Body of pancreas (tissue), 4 donors: Measurements from ENCODE around the gene XPO1.

ENCODE experiments used
- CTCF ChIP-seq, 7 experiments: fragments of 450-650 bp in 4 of 7; fragments of 200-600 bp in 3 of 7; sonication (generic) in 3 of 7; IDR thresholded peaks; one replicate each; pipeline ENCODE4 v1.5.1; 2016 to 2019; ENCODE audit warnings: antibody characterized with exemption in 7 of 7
- POLR2A ChIP-seq, 3 donors: fragments of 450-650 bp; IDR thresholded peaks; one replicate each; pipeline ENCODE4 v1.6.1; 2016; ENCODE audit warnings: antibody characterized with exemption in 3 of 3, mild to moderate bottlenecking in 2 of 3

- TF ChIP-seq CTCF (IDR thresholded peaks at IDR 0.05), result no peak
- no peak for TF ChIP-seq POLR2A (IDR thresholded peaks at IDR 0.05)
Measured at GRCh38 chr2:61535449-61535848, 2.7 kb downstream of the XPO1 start.
